HG03196 (cell line): ENCODE measurements around the gene AKR1C1.
"Not testable (repeated sequence)": the region's sequence is repeated elsewhere in the genome, so short reads cannot be mapped to it uniquely, and the experiment has no call there.

ENCODE experiments used
- ATAC-seq: cut with Tn5 transposase; IDR thresholded peaks from one replicate; pipeline ENCODE4 v1.9.1; 2021; ENCODE audit not compliant: unreplicated experiment

AKR1C1 gene

DNA sequence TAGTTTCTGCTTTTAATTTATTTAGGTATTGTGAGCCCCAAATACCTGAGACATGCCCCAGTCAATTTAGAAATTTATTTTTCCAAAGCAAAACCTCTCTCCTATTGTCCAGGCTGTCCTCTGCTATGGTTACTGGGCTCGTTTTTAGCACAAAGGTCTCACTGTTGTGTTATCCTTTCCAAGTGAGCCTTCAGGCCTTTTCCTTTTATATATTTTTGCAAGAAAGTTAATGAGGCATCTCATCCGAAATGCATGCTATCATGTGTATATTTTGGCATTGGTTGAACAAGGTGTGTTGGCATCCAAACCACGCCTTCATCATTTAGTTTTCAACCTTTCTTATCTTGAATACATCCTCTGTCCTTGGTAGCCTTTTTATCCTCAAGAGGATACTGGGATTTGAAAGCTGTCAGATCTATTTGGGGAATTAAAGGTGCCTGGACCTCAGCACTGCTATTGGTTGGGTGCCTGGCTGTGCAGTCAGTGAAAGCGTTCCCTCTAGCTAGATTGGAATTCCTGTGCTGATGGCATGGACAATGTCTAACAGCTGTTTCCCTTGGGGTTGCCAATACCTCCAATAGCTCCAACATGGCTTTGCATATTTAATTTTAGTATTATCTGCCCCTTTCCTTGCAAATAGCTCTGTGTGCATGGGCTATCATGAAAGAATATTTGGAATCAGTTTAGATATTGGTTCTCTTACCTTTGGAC, 51.1 kb downstream of the AKR1C1 start:
- not testable (repeated sequence) for ATAC-seq

- no peak for ATAC-seq
Observed at GRCh38 chr10:5014936-5015335, 51.7 kb downstream of the AKR1C1 start.

- ATAC-seq: no peak
Observed at GRCh38 chr10:5018134-5018533, 54.9 kb downstream of the AKR1C1 start.

DNA sequence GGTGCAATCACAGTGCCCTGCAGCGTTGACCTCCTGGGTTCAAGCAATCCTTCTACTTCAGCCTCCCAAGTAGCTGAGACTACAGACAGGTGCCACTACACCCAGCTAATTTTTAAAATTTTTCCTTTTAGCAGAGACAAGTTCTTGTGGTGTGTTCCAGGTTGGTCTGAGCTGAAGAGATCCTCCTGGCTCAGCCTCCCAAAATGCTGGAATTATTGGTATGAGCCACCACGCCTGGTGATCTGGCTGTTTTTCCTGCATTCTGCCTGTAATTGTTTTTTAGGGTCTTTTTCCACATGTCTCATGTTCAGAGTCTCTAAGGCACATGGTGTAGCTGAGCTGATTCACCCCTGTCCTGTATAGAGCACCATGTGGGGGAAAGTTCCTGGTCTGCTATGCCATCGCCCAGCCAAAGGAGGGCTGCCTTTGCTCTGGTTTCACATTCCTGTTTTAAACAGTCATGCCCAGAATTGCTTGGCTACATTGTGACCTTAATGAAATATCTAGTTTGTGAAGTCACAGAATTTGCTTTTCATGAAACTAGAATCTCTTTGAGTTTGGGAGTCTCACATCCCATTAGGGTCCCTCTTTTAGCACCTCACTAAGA, 55.6 kb downstream of the AKR1C1 start:
- ATAC-seq: not testable (repeated sequence)

GRCh38 chr10:5019770-5020612, 56.8 kb downstream of the AKR1C1 start:
- ATAC-seq: not testable (repeated sequence)

- ATAC-seq: not testable (repeated sequence)
Observed at GRCh38 chr10:5021624-5022290, 58.5 kb downstream of the AKR1C1 start.

DNA sequence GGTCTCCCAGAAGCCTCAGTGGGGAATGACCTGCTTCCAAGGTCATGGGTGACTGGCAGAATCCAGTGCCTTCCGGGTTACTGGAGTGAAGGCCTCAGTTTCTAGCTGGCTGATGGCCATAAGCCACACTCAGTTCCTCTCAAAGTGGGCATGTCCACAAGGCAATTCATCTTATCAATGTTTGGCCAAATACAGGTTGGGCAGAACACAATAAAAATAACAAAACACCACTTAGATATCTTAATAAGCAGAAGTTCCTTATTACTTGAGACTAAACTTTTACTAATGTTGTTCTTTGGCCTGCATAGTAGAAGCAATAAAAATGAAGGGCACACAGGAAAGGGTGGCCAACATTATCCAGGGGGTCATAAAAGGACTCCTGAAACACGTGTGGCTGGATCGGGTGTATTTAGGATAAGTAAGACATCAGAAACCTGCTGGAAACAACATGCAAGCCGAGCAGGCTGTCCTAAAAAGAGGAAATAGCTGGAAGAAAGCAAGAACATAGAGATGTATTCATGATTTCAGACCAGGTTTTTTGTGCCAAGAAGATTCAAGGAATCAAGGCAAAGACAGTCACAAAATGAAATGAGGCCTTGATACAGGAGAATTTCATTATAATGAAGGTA, 60.1 kb downstream of the AKR1C1 start:
- ATAC-seq: no peak

GRCh38 chr10:5025461-5025881, 62.3 kb downstream of the AKR1C1 start:
- ATAC-seq: not testable (repeated sequence)

DNA sequence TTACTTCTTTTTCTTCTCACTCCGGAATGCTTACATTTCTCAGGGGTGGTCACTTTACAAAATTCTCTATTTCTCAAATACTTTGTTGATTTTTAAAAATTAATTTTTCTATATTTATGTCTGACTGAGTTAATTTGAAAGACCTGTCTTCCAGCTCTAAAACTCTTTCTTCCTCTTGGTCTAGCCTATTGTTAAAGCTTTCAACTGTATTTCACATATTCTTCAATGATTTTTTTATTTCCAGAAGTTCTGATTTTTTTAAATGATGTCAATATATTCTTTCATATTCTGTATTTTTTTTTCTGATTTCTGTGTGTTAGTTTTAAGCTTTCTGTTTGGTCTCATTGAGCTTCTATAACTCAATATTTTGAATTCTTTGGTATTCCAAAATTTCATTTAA, 67.8 kb downstream of the AKR1C1 start:
- ATAC-seq: no peak

- ATAC-seq: not testable (repeated sequence)
Observed at GRCh38 chr10:5031588-5031987, 68.4 kb downstream of the AKR1C1 start.

- ATAC-seq: not testable (repeated sequence)
Observed at GRCh38 chr10:5032444-5032843, 69.2 kb downstream of the AKR1C1 start.
